Pancreas (tissue), 10 donors: Measurements from ENCODE around the gene GCN1. TPM values are rescaled to one million over a fixed set of nuclear protein-coding genes. Genes with fewer than 3 reads are reported as not detected.
A peak's percentile ranks its signal among the peaks of the same experiment; 100 is the strongest.

Experiments
- ATAC-seq, 4 donors: fragments of 200-7000 bp; cut with Tn5 transposase; one replicate each; pipeline versions ENCODE4 v1.8.0 to v1.9.1; 2020; ENCODE audit warnings: mild to moderate bottlenecking in 4 of 4, moderate library complexity in 4 of 4
- DNase-seq, 6 donors: peaks; one replicate each; pipeline ENCODE4 v3.0.0-alpha.2; 2020
- FAIRE-seq: peaks from 2 replicates; lab custom pipeline; 2012; peaks lifted over from hg19 to GRCh38; lab: Jason Lieb, UNC
- H3K27ac ChIP-seq, 4 donors: fragments of 200-600 bp; sonication (generic); 1 replicate in 3 of 4; 2 replicates in 1 of 4; pipeline versions ENCODE4 v1.5.0 to v1.8.0; 2020
- H3K27me3 ChIP-seq, 4 donors: fragments of 200-600 bp; one replicate each; pipeline ENCODE4 v1.8.0; 2021
- H3K36me3 ChIP-seq, 3 donors: fragments of 200-600 bp; sonication (generic) in 1 of 3; one replicate each; pipeline versions ENCODE4 v1.5.0 to v1.8.0; 2020 to 2021
- H3K4me1 ChIP-seq, 3 donors: fragments of 200-600 bp; one replicate each; pipeline ENCODE4 v1.8.0; 2021
- H3K4me3 ChIP-seq, 4 donors: fragments of 200-600 bp; sonication (generic) in 2 of 4; one replicate each; pipeline versions ENCODE4 v1.5.0 to v1.8.0; 2020 to 2021
- H3K9me3 ChIP-seq, 4 donors: fragments of 200-600 bp; one replicate each; pipeline ENCODE4 v1.8.0; 2021
- CTCF ChIP-seq, 4 donors: fragments of 200-600 bp; sonication (generic) in 3 of 4; IDR thresholded peaks; one replicate each; pipeline versions ENCODE4 v1.5.0 to v1.8.0; 2021; ENCODE audit warnings: antibody characterized with exemption in 4 of 4
- WGBS, 2 donors: extraction: QIAGEN DNeasy Blood & Tissue Kit; methylation state at CpG; one replicate each; pipeline ENCODE4 v1.1.7; 2013; 5-methylcytosine and 5-hydroxymethylcytosine counted together
- intact Hi-C, 3 donors: fragments of 100-400 bp; cut with DNase I; formaldehyde crosslinking; loops; one replicate each; pipeline versions ENCODE4 v1.11.1 to v1.14.2; 2022
- polyA plus RNA-seq, 2 donors: library from polyadenylated mRNA; stranded (reverse); fragments of 200-250 nt; gene quantifications; one replicate each; pipeline ENCODE4 v1.2.3, GENCODE V29; 2013
- total RNA-seq, 6 donors: library from RNA; stranded (reverse); fragmentation: NEBNext Ultra II Directional in 4 of 6; extraction: Animal tissue kit (Norgen Biotek cat#: 25700) in 4 of 6; gene quantifications; one replicate each; pipeline versions ENCODE4 v1.2.1 to v1.2.4, GENCODE V29; 2021 to 2023
- donor health status: healthy with polysubstance abuse.
- donor health status: DM: no; HTN: no; CAD: no; lungs with moderate emphysema.
- donor health status: DM: no; HTN: no; CAD: no.
- donor health status: control.
- donor health status: control.
- donor health status: Bipolar disorder and iron deficiency.
- donor health status: DM: yes; HTN: yes; CAD: no.
- donor health status: DM: no; HTN: no; CAD: no.
- donor health status: DM: no; HTN: no; CAD: no.
- donor health status: DM: yes; HTN: yes; CAD: no.

GCN1 gene
- total and polyA plus RNA-seq, 8 donors, result 18.9 to 54.1 (median 37.7) TPM

GRCh38 chr12:120125792-120126634 is 68.5 kb downstream of the GCN1 start:
- WGBS, 2 donors, result 84 to 87% methylated on average over 6 of the region's 6 CpGs
- Histone ChIP-seq H3K27ac (peak overlapping the region in 2 of 4 donors; percentile 17 to 36), H3K4me1 (no peaks in the 10 kb centered on the region), H3K27me3 (no peaks in the 10 kb centered on the region), H3K4me3 (no peak overlapping the region), H3K9me3 (no peaks in the 10 kb centered on the region), H3K36me3 (peaks cover 4 to 44% (median 14%) of the 10 kb centered on the region in 3 donors)
- DNase-seq (no peak), ATAC-seq (peak in 1 of 4 donors; percentile 9), FAIRE-seq (no peak)
- intact Hi-C loops, result no loop called here
- no peak for TF ChIP-seq CTCF (IDR thresholded peaks at IDR 0.05)

- Histone ChIP-seq H3K9me3 (no peaks in the 10 kb centered on the region), H3K27me3 (no peaks in the 10 kb centered on the region), H3K36me3 (peaks cover 4 to 34% (median 6%) of the 10 kb centered on the region in 3 donors), H3K4me3 (no peak overlapping the region), H3K4me1 (no peaks in the 10 kb centered on the region), H3K27ac (no peak overlapping the region)
- FAIRE-seq, result no peak
- no peak for TF ChIP-seq CTCF (IDR thresholded peaks at IDR 0.05)
- no peak for ATAC-seq
- intact Hi-C loops, result no loop called here
- 84 to 88% methylated on average over 4 of the region's 4 CpGs for WGBS, 2 donors
- no peak for DNase-seq
These were observed 69.5 kb downstream of the GCN1 start for GRCh38 chr12:120125029-120125428.

GRCh38 chr12:120121766-120122293 is 72.7 kb downstream of the GCN1 start:
- H3K27me3 ChIP-seq, result no peaks in the 10 kb centered on the region
- DNase-seq, result no peak
- FAIRE-seq, result no peak
- WGBS, 2 donors, result 56 to 59% methylated on average over 4 of the region's 4 CpGs
- H3K4me1 ChIP-seq, result peaks cover 0 to 15% (median 13%) of the 10 kb centered on the region in 3 donors
- no peak overlapping the region for H3K27ac ChIP-seq
- H3K9me3 ChIP-seq, result no peaks in the 10 kb centered on the region
- no peak for TF ChIP-seq CTCF (IDR thresholded peaks at IDR 0.05)
- H3K36me3 ChIP-seq, result peaks cover 0 to 4% (median 0%) of the 10 kb centered on the region in 3 donors
- H3K4me3 ChIP-seq, result no peak overlapping the region
- intact Hi-C loops, result no loop called here
- ATAC-seq, result no peak

GRCh38 chr12:120121343-120121742 is 73.2 kb downstream of the GCN1 start:
- intact Hi-C loops, result no loop called here
- no peaks in the 10 kb centered on the region for H3K36me3 ChIP-seq
- H3K9me3 ChIP-seq, result no peaks in the 10 kb centered on the region
- TF ChIP-seq CTCF (IDR thresholded peaks at IDR 0.05), result no peak
- no peak overlapping the region for H3K27ac ChIP-seq
- no peak for FAIRE-seq
- DNase-seq, result no peak
- no peaks in the 10 kb centered on the region for H3K27me3 ChIP-seq
- H3K4me3 ChIP-seq, result no peak overlapping the region
- WGBS, 2 donors, result 55 to 76% methylated on average over 2 of the region's 2 CpGs
- peaks cover 0 to 15% (median 13%) of the 10 kb centered on the region in 3 donors for H3K4me1 ChIP-seq
- ATAC-seq, result no peak
